HEK293 (cell line): Measurements from ENCODE around the gene SMIM33.
A peak's percentile ranks its signal among the peaks of the same experiment; 100 is the strongest.

Source experiments
- AEBP2 ChIP-seq: fragments of 450-650 bp; formaldehyde crosslinking; IDR thresholded peaks from 2 replicates; pipeline ENCODE4 v1.5.1; 2016; ENCODE audit warnings: missing biosample characterization, missing genetic modification characterization, borderline replicate concordance
- BCL11B ChIP-seq: fragments of 450-650 bp; formaldehyde crosslinking; IDR thresholded peaks from 2 replicates; pipeline ENCODE4 v1.5.1; 2016; ENCODE audit warnings: low read depth, missing biosample characterization, missing genetic modification characterization
- IKZF3 ChIP-seq: fragments of 450-650 bp; IDR thresholded peaks from 2 replicates; pipeline ENCODE4 v1.5.0; 2018; ENCODE audit warnings: missing biosample characterization, mild to moderate bottlenecking, missing genetic modification characterization, moderate library complexity
- RBAK ChIP-seq: fragments of 450-650 bp; formaldehyde crosslinking; IDR thresholded peaks from 2 replicates; pipeline ENCODE4 v1.5.1; 2016; ENCODE audit warnings: missing biosample characterization, missing genetic modification characterization
- SCRT1 ChIP-seq: fragments of 450-650 bp; formaldehyde crosslinking; IDR thresholded peaks from 2 replicates; pipeline ENCODE4 v1.5.1; 2016; ENCODE audit warnings: missing biosample characterization, missing genetic modification characterization, borderline replicate concordance
- ZBTB20 ChIP-seq: fragments of 450-650 bp; formaldehyde crosslinking; IDR thresholded peaks from 2 replicates; pipeline ENCODE4 v1.5.1; 2016; ENCODE audit warnings: missing biosample characterization, missing genetic modification characterization
- ZBTB21 ChIP-seq: fragments of 450-650 bp; formaldehyde crosslinking; IDR thresholded peaks from 2 replicates; pipeline ENCODE4 v1.5.1; 2017; ENCODE audit warnings: missing biosample characterization, missing genetic modification characterization
- ZBTB6 ChIP-seq: fragments of 450-650 bp; formaldehyde crosslinking; IDR thresholded peaks from 2 replicates; pipeline ENCODE4 v1.5.1; 2017; ENCODE audit warnings: missing biosample characterization, missing genetic modification characterization
- ZNF16 ChIP-seq: fragments of 450-650 bp; formaldehyde crosslinking; IDR thresholded peaks from 2 replicates; pipeline ENCODE4 v1.5.1; 2016; ENCODE audit warnings: low read depth, missing biosample characterization, missing genetic modification characterization
- ZNF18 ChIP-seq: fragments of 450-650 bp; formaldehyde crosslinking; IDR thresholded peaks from 2 replicates; pipeline ENCODE4 v1.5.1; 2016; ENCODE audit warnings: missing biosample characterization, missing genetic modification characterization
- ZNF19 ChIP-seq: fragments of 450-650 bp; formaldehyde crosslinking; IDR thresholded peaks from 2 replicates; pipeline ENCODE4; 2016; ENCODE audit warnings: missing biosample characterization, missing genetic modification characterization, low read depth
- ZNF214 ChIP-seq: fragments of 450-650 bp; formaldehyde crosslinking; IDR thresholded peaks from 2 replicates; pipeline ENCODE4 v1.5.1; 2017; ENCODE audit warnings: missing biosample characterization, mild to moderate bottlenecking, missing genetic modification characterization, borderline replicate concordance
- ZNF221 ChIP-seq: fragments of 450-650 bp; formaldehyde crosslinking; IDR thresholded peaks from 2 replicates; pipeline ENCODE4 v1.5.1; 2017; ENCODE audit warnings: missing biosample characterization, missing genetic modification characterization, borderline replicate concordance
- ZNF280D ChIP-seq: fragments of 450-650 bp; formaldehyde crosslinking; IDR thresholded peaks from 2 replicates; pipeline ENCODE4 v1.5.1; 2016; ENCODE audit warnings: missing biosample characterization, missing genetic modification characterization
- ZNF324 ChIP-seq: fragments of 450-650 bp; formaldehyde crosslinking; IDR thresholded peaks from 2 replicates; pipeline ENCODE4 v1.5.1; 2016; ENCODE audit warnings: missing biosample characterization, missing genetic modification characterization
- ZNF341 ChIP-seq: fragments of 450-650 bp; formaldehyde crosslinking; IDR thresholded peaks from 2 replicates; pipeline ENCODE4; 2016; ENCODE audit warnings: low read depth, missing biosample characterization, missing genetic modification characterization
- ZNF366 ChIP-seq: fragments of 450-650 bp; formaldehyde crosslinking; conservative IDR thresholded peaks from 2 replicates; pipeline ENCODE4 v1.5.1; 2016; ENCODE audit warnings: missing biosample characterization, missing genetic modification characterization
- ZNF398 ChIP-seq: fragments of 450-650 bp; formaldehyde crosslinking; IDR thresholded peaks from 2 replicates; pipeline ENCODE4 v1.5.1; 2017; ENCODE audit warnings: missing biosample characterization, missing genetic modification characterization
- ZNF48 ChIP-seq: fragments of 450-650 bp; formaldehyde crosslinking; IDR thresholded peaks from 2 replicates; pipeline ENCODE4 v1.5.1; 2016; ENCODE audit warnings: missing biosample characterization, missing genetic modification characterization
- ZNF521 ChIP-seq: fragments of 450-650 bp; formaldehyde crosslinking; IDR thresholded peaks from 2 replicates; pipeline ENCODE4 v1.5.1; 2017; ENCODE audit warnings: missing biosample characterization, mild to moderate bottlenecking, missing genetic modification characterization
- ZNF529 ChIP-seq: fragments of 450-650 bp; formaldehyde crosslinking; IDR thresholded peaks from 2 replicates; pipeline ENCODE4 v1.5.1; 2017; ENCODE audit warnings: missing genetic modification characterization, missing biosample characterization; ENCODE audit not compliant: insufficient replicate concordance
- ZNF548 ChIP-seq: fragments of 450-650 bp; formaldehyde crosslinking; IDR thresholded peaks from 2 replicates; pipeline ENCODE4 v1.5.1; 2016; ENCODE audit warnings: missing biosample characterization, missing genetic modification characterization
- ZNF555 ChIP-seq: fragments of 450-650 bp; formaldehyde crosslinking; conservative IDR thresholded peaks from 2 replicates; pipeline ENCODE4 v1.5.1; 2017; ENCODE audit warnings: missing biosample characterization, mild to moderate bottlenecking, missing genetic modification characterization, inconsistent platforms
- ZNF660 ChIP-seq: fragments of 450-650 bp; IDR thresholded peaks from 2 replicates; pipeline ENCODE4 v1.5.1; 2018; ENCODE audit warnings: missing biosample characterization, mild to moderate bottlenecking, missing genetic modification characterization
- ZNF664 ChIP-seq: fragments of 450-650 bp; formaldehyde crosslinking; IDR thresholded peaks from 2 replicates; pipeline ENCODE4 v1.5.1; 2016; ENCODE audit warnings: missing biosample characterization, missing genetic modification characterization
- ZNF701 ChIP-seq: fragments of 450-650 bp; formaldehyde crosslinking; IDR thresholded peaks from 2 replicates; pipeline ENCODE4 v1.5.1; 2016; ENCODE audit warnings: missing biosample characterization, missing genetic modification characterization
- ZSCAN18 ChIP-seq: fragments of 450-650 bp; formaldehyde crosslinking; IDR thresholded peaks from 2 replicates; pipeline ENCODE4 v1.5.1; 2016; ENCODE audit warnings: missing biosample characterization, missing genetic modification characterization
- ZSCAN30 ChIP-seq: fragments of 450-650 bp; IDR thresholded peaks from 2 replicates; pipeline ENCODE4 v1.5.1; 2018; ENCODE audit warnings: missing biosample characterization, mild to moderate bottlenecking, missing genetic modification characterization, moderate library complexity

SMIM33 gene

GRCh38 chr5:139517683-139518564 lies 47.1 kb downstream of the SMIM33 start (continued):
- no peak for TF ChIP-seq ZNF18
- no peak for TF ChIP-seq ZNF555 (tag by site-specific recombination)
- no peak for TF ChIP-seq ZBTB20
- TF ChIP-seq ZNF16 (tag by site-specific recombination) = 0 out of 2 replicates have a peak, but pooled peaks have one; percentile 38
- peak; percentile 97 for TF ChIP-seq ZNF660 (tag by site-specific recombination)
- TF ChIP-seq ZBTB6 (tag by site-specific recombination) = no peak; the same call in 1 of the 2 replicates
- TF ChIP-seq ZBTB21 (tag by site-specific recombination) = no peak; the same call in none of the 2 replicates
- TF ChIP-seq ZNF529 (tag by site-specific recombination) = no peak
- no peak for TF ChIP-seq ZNF664 (tag by site-specific recombination)
- no peak for TF ChIP-seq ZNF48
- TF ChIP-seq ZNF366 = no peak; the same call in 1 of the 2 replicates
- peak; percentile 43; the same call in 1 of the 2 replicates for TF ChIP-seq ZNF398 (tag by site-specific recombination)
- peak; percentile 98 for TF ChIP-seq ZNF324 (tag by site-specific recombination)
- TF ChIP-seq ZSCAN18 (tag by site-specific recombination) = no peak
- TF ChIP-seq ZNF548 (tag by site-specific recombination) = 0 out of 2 replicates have a peak, but pooled peaks have one; percentile 22
- TF ChIP-seq ZNF221 = peak; percentile 14; the same call in 1 of the 2 replicates
- TF ChIP-seq BCL11B = peak; percentile 98
- 0 out of 2 replicates have a peak, but pooled peaks have one; percentile 9 for TF ChIP-seq ZNF214 (tag by site-specific recombination)
- peak; percentile 74 for TF ChIP-seq IKZF3 (tag by site-specific recombination)
- no peak for TF ChIP-seq ZNF280D (tag by site-specific recombination)
- TF ChIP-seq RBAK (tag by site-specific recombination) = no peak
- peak; percentile 9 for TF ChIP-seq AEBP2 (tag by site-specific recombination)
- TF ChIP-seq ZNF701 (tag by site-specific recombination) = no peak
- TF ChIP-seq SCRT1 (tag by site-specific recombination) = no peak; the same call in 1 of the 2 replicates
- TF ChIP-seq ZNF341 (tag by site-specific recombination) = peak; percentile 55
- no peak for TF ChIP-seq ZNF19
- TF ChIP-seq ZSCAN30 (tag by site-specific recombination) = peak; percentile 98
- no peak for TF ChIP-seq ZNF521
